COLO668 (cell line): ENCODE data around the gene LRRC28.

ENCODE experiments used
- DNase-seq: peaks from one replicate; lab custom pipeline; 2025; ENCODE audit not compliant: unreplicated experiment; lab: John Stamatoyannopoulos, UW

The LRRC28 gene

DNA sequence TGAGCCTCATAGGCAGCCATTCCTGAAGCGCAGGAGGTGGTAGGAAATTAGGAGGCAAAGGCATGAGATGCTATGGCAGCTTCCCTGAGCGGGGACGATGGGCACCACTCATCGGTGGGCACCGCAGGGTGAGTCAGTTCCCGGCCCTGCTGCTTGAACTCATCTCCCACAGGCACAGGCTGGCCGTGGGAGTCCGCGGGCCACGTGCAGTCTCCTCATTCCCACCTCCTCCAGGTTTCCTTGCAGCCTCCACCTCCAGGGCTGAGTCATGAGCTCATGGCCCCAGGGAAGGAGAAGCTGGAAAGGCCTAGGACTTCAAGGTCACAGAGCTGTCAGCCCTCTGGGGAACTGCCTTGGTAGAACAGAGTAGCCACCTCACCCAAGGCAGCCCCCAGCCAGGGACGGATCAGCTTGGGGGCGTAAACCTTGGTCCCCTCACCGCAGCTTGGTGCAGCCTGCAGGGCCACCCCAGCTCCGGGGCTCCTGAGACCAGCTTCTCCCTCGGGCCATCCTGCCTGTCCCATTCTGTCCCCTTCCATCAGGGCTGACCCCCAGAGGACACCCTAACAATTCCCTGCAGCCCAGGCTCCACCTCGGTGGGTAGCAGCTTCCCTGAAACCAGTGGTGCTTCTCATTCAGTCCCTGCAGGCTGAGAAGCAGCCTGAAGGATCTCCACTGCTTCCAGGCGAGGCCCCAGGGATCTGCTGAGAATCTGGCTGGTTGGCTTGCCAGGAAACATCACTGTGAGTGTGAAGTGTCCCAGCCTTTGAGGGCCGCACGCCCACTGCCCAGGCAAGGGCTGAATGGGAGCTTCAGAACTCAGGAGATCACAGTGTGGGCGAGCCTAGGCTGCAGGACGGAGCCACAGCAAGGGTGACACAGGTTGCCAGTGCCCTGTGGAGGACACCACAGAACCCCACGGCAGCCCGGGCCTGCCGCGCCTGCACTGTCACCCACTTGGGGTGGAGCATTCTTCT lies 163.8 kb downstream of the LRRC28 start:
- DNase-seq: no peak

- DNase-seq: no peak
Observed at GRCh38 chr15:99416191-99417188, 165.2 kb downstream of the LRRC28 start.

- peak; percentile 19 for DNase-seq
Observed at GRCh38 chr15:99421172-99421656, 169.9 kb downstream of the LRRC28 start.

DNA sequence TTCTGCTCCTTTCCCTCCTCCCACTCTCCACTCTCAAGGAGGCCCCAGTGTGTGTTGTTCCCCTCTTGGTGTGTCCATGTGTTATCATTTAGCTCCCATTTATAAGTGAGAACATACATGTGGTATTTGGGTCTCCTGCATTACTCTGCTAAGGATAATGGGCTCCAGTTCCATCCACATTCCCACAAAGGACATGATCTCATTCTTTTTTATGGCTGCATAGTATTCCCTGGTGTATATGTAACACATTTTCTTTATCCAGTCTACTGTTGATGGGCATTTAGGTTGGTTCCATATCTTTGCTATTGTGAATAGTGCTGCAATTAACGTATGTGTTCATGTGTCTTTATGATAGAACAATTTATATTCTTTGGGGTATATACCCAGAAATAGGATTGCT lies 170.5 kb downstream of the LRRC28 start:
- DNase-seq: no peak

DNA sequence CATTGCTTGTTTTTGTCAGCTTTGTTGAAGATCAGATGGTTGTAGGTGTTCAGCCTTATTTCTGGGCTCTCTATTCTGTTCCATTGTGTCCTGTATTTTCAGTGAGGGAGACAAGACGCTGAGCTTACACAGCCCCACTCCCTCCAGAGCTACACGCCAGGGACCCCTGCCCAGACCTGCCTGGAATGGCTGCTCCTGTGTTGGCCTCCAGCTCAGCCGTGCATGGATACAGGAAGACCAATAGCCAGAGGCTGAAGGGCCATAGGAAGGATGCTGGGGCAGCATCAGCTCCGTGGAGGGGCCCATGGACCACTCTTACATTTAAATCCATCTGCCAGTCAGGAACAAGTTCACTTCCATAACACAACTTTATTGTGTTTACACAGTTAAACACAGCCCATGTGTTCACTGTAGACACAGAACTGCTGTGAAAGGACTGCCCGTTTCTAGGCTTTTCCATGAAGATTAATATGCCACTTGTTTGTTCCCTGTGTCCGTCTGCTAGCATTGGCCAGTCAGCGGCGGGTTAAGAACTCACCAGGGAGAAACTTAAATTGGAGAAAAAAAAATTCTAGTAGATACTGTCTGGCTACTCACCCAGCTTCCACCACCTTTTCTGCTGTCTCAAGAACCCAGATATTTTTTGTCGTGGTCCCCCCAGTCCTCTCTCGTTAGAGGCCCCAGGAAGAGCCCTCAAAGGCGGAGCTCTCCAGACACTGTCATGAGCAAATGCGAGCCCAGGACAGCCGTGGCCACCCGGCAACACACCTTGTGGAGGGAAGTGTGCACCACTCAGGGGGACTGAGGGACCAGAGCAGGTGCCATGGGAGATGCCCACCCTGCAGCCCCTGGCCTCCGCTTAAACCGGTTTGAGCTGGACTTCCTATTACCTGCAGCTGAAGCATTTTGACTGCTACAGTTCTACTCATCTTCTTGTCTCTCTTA lies 172.2 kb downstream of the LRRC28 start:
- DNase-seq: no peak

DNA sequence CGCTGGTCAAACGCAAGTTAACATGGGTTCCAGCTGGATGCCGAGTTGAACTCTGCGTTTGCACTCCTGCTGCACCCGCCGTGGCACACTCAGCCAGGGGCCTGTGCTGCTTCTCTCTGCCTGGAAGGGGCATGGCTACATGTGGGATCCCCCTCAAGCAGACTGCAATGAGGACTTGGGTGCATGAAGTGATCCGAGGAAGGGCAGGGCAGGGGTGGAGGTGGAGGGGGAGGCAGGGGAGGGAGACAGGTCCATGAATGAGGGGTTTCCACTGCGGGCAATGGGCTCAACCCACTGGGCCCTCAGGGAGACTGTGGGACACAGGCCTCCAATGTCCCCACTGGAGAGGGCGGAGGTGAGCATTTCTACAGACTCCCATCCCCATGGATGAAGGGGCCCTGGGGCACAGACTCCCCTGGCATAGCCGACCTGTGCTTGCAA lies 172.9 kb downstream of the LRRC28 start:
- DNase-seq: no peak

GRCh38 chr15:99424978-99425656 lies 173.8 kb downstream of the LRRC28 start:
- DNase-seq: no peak

GRCh38 chr15:99425657-99426301 lies 174.5 kb downstream of the LRRC28 start:
- DNase-seq: no peak

- no peak for DNase-seq
Observed at GRCh38 chr15:99426431-99427105, 175.3 kb downstream of the LRRC28 start.

DNA sequence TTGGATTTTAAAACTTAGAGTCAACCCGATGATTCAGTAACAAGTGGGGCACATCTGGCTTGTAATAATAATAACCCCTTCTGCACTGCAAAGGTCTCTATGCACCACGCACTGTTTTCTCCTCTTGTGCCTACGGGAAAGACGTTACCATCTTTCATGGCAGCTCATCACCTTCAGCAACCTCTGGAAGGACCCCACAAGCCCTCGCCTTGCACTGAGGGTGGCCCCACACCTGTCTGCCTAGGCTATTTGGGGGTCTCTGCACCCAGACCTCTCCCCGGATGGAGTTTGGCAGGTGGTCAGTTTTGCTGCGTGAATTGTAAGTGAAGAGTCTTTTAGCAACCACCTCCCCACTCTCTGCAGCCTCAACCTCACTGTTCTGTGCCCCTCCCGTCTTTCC lies 175.9 kb downstream of the LRRC28 start:
- DNase-seq: no peak

GRCh38 chr15:99427668-99428361 lies 176.5 kb downstream of the LRRC28 start:
- no peak for DNase-seq

GRCh38 chr15:99429681-99430081 lies 178.4 kb downstream of the LRRC28 start:
- no peak for DNase-seq

- no peak for DNase-seq
Observed at GRCh38 chr15:99430881-99431401, 179.7 kb downstream of the LRRC28 start.

GRCh38 chr15:99431661-99432091 lies 180.4 kb downstream of the LRRC28 start:
- no peak for DNase-seq

DNA sequence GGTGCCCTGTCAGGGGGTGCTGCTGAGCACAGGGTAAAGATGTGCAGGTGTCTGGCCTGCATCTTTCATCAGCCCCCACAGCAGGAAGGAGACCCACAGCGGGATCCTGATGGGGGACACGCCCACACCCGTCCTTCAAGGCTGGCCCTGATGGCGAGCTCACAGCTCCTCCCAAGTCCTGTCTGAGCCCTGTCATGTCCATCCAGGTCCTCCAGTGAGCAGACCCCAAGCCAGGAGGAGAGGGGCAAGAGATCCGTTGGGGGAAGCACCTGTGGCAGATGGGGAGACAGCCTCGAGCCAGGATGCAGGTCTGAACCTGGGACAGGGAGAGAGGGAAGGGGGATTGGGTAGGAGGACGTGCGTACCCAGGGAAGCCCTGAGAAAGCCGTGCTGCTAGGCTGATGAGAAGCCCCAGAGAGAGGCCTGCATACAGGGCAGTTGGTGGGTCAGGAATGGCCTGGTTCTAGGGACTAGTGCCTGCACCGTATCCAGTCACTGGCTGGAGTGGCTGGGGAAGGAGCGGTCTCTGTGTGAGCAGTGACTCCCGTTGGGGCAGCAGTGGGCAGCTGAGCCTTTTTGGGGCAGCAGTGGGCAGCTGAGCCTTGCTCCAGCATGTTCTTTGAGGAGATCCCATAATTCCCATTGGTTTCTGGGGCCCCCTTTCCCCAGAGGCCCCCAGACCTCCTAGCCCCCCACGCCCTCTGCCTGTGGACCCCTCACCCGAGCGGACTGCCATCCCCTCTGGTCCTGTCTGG lies 181.2 kb downstream of the LRRC28 start:
- DNase-seq: no peak

DNA sequence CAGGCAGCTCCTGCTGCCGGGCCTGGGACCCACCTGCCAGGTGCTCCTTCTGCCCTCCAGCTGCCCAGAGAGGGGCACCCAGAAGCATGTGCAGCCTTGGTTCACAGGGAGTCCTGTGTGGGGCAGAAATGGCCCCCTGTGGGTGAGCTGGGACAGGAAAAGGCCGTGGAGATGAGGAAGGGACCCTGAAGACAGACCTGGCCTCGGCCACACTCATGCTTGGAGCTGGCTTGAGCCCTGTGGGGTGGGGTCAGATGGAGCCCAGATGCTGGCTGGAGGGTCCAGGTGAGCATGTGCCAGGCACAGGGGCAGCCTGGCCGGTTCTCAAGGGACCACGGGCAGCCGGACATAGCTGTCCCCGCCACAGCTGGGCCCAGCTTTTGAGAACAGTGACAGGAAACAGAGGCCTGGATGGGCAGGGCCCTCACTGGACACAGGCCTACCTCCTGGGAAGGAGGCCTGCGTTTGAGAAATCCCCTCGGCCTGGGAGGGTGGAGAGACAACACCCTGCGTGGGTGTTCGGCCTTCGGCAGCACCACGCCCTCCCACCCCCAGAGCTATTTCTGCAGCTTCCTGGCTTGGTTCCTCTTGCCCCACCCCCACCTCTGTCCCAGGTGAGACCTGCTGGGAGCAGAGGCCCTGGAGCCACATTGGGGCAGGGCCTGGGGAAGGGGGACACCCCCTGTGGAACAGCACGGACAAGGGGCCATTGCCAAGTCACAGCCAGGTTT lies 181.9 kb downstream of the LRRC28 start:
- DNase-seq: no peak
